Caco-2 (cell line): ENCODE results near the gene PTGIS. TPM values are rescaled to one million over a fixed set of nuclear protein-coding genes. Genes with fewer than 3 reads are reported as not detected.
"Not testable (repeated sequence)": the region's sequence is repeated elsewhere in the genome, so short reads cannot be mapped to it uniquely, and the experiment has no call there.

ENCODE experiments used
- Bru-seq: library from RNA; stranded (reverse); fragments of 400-500 nt; gene quantifications from one replicate; lab custom pipeline; 2021; lab: Mats Ljungman, UMichigan
- BruChase-seq, 2 experiments: library from RNA; stranded (reverse); fragments of 400-500 nt; gene quantifications; one replicate each; lab custom pipeline; 2021; lab: Mats Ljungman, UMichigan
- BruUV-seq: library from RNA; stranded (reverse); fragments of 400-500 nt; replicated peaks from 2 replicates; lab custom pipeline; 2021; lab: Mats Ljungman, UMichigan
- CTCF ChIA-PET: fragments of 300-600 bp; sonication (Branson Sonifier 250); formaldehyde crosslinking; loops from one replicate; lab custom pipeline; 2022; ENCODE audit warnings: antibody characterized with exemption; lab: Charles Lee
- POLR2A ChIA-PET: fragments of 300-600 bp; sonication (Branson Sonifier 250); formaldehyde crosslinking; loops from one replicate; lab custom pipeline; 2022; ENCODE audit warnings: antibody characterized with exemption; lab: Charles Lee
- DNase-seq, 2 experiments: peaks; one replicate each; pipeline versions ENCODE4 v3.0.0 to v3.0.0-alpha.2; 2020 to 2022
- H3K27me3 ChIP-seq: replicated peaks from 2 replicates; pipeline ENCODE4 v1.6.0; 2011; ENCODE audit warnings: low read length; ENCODE audit not compliant: control insufficient read depth, insufficient read depth
- H3K36me3 ChIP-seq: 2 replicates; pipeline ENCODE4 v1.5.1; 2011; ENCODE audit warnings: low read length; ENCODE audit not compliant: control insufficient read depth, insufficient read depth
- H3K4me1 ChIP-seq: fragments of 250-450 bp; sonication (Bioruptor Pico); 2 replicates; pipeline ENCODE4 v1.5.1; 2020; ENCODE audit warnings: mild to moderate bottlenecking
- H3K4me3 ChIP-seq: 2 replicates; pipeline ENCODE4 v1.5.1; 2011; ENCODE audit warnings: low read depth, mild to moderate bottlenecking, control low read depth, low read length
- H3K9me3 ChIP-seq: fragments of 250-450 bp; sonication (Bioruptor Pico); 2 replicates; pipeline ENCODE4 v1.5.1; 2020; ENCODE audit warnings: mild to moderate bottlenecking, moderate library complexity
- H3K27ac Mint-ChIP-seq: one replicate; pipeline ENCODE4 v1.8.0; 2022; ENCODE audit warnings: mixed read lengths; ENCODE audit not compliant: unreplicated experiment
- H3K27me3 Mint-ChIP-seq: one replicate; pipeline ENCODE4 v1.8.0; 2022; ENCODE audit warnings: mixed read lengths; ENCODE audit not compliant: insufficient read depth, unreplicated experiment
- H3K36me3 Mint-ChIP-seq: one replicate; pipeline ENCODE4 v1.8.0; 2022; ENCODE audit warnings: mild to moderate bottlenecking, mixed read lengths; ENCODE audit not compliant: insufficient read depth, unreplicated experiment
- H3K4me1 Mint-ChIP-seq: one replicate; pipeline ENCODE4 v1.8.0; 2022; ENCODE audit warnings: low read depth, mixed read lengths; ENCODE audit not compliant: unreplicated experiment
- H3K4me3 Mint-ChIP-seq: one replicate; pipeline ENCODE4 v1.8.0; 2022; ENCODE audit warnings: mild to moderate bottlenecking, moderate library complexity, mixed read lengths; ENCODE audit not compliant: unreplicated experiment
- H3K9me3 Mint-ChIP-seq: one replicate; pipeline ENCODE4 v1.8.0; 2022; ENCODE audit warnings: mixed read lengths; ENCODE audit not compliant: unreplicated experiment
- CTCF ChIP-seq, 2 experiments: fragments of 200-600 bp in 1 of 2; IDR thresholded peaks; 1 replicate in 1 of 2; 2 replicates in 1 of 2; pipeline versions ENCODE4 v1.5.1 to v1.8.0; 2011 to 2022; ENCODE audit warnings: antibody characterized with exemption in 1 of 2, control low read depth in 1 of 2, inconsistent platforms in 1 of 2, low read depth in 1 of 2, low read length in 1 of 2, mild to moderate bottlenecking in 1 of 2, moderate library complexity in 1 of 2; ENCODE audit not compliant: insufficient read depth in 1 of 2, severe bottlenecking in 1 of 2, unreplicated experiment in 1 of 2
- intact Hi-C: fragments of 100-400 bp; cut with micrococcal nuclease; formaldehyde crosslinking; loops from one replicate; pipeline ENCODE4 v1.10.0; 2022; ENCODE audit not compliant: unreplicated experiment
- long read RNA-seq: library from polyadenylated mRNA; stranded (forward); transcript quantifications from one replicate; pipeline ENCODE4 v2.0.0, GENCODE V29; 2022
- total RNA-seq: library from RNA; stranded (reverse); gene quantifications from 2 replicates; pipeline ENCODE4 v1.2.3, GENCODE V29; 2022

PTGIS gene
- total RNA-seq: 1.9 and 2.7 TPM in 2 replicates
- percentile 38 among the genes with signal in this experiment for Bru-seq, nascent RNA
- BruChase-seq, experiment 1, labeled RNA remaining after a 2-hour chase: percentile 34 among the genes with signal in this experiment
- percentile 38 among the genes with signal in this experiment for BruChase-seq, experiment 2, labeled RNA remaining after a 6-hour chase
- long read RNA-seq, full-length matches to known transcripts: 2 of 7 reads
- long read RNA-seq, partial matches to known transcripts: 5 of 7 reads
- long read RNA-seq, other reads (novel, unspliced or antisense): 0 of 7 reads

GRCh38 chr20:49567421-49568277, at the start of gene PTGIS:
PTGIS (minus strand) TSS chr20:49568137; CDS start chr20:49568116, 21 bp downstream.
- ChIA-PET POLR2A (interaction anchor here (0.6 kb wide), 1 partner anchor 12 kb away, joined by 3 read pairs; no protein-coding TSS in a partner anchor), CTCF (interaction anchor here (0.6 to 1.7 kb wide), 2 partner anchors 36 to 41 kb away, joined by 5 to 7 read pairs; no protein-coding TSS in a partner anchor)
- DNase-seq: peak; percentile 40
- Mint-ChIP-seq H3K9me3 (no peaks in the 10 kb centered on the region), H3K4me1 (peaks cover 24% of the 10 kb centered on the region), H3K4me3 (peak within 1 kb of the TSS; percentile 7), H3K36me3 (no peaks in the 10 kb centered on the region), H3K27ac (no peak within 1 kb of the TSS), H3K27me3 (no peaks in the 10 kb centered on the region)
- no TSS peak for BruUV-seq
- H3K27me3 ChIP-seq: no peaks in the 10 kb centered on the region
- peak within 1 kb of the TSS; percentile 29 for H3K4me3 ChIP-seq
- peaks cover 10% of the 10 kb centered on the region for H3K4me1 ChIP-seq
- intact Hi-C loops: loop anchor here (2.0 kb wide), 1 partner anchor 15 kb away; no protein-coding TSS in a partner anchor
- no peak for TF ChIP-seq CTCF (IDR thresholded peaks at IDR 0.05; ENCODE audit: insufficient read depth in 1 of 2, low read depth in 1 of 2, low read length in 1 of 2, severe bottlenecking in 1 of 2, unreplicated experiment in 1 of 2)
- H3K9me3 ChIP-seq: no peaks in the 10 kb centered on the region
- no peaks in the 10 kb centered on the region for H3K36me3 ChIP-seq

DNA sequence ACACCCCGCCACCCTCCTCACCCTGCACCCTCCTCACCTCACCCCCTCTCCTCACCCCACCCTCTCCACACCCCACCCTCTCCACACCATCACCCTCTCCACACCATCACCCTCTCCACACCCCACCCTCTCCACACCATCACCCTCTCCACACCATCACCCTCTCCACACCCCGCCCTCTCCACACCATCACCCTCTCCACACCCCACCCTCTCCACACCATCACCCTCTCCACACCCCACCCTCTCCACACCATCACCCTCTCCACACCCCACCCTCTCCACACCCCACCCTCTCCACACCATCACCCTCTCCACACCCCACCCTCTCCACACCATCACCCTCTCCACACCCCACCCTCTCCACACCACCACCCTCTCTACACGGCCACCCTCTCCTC, 49.5 kb upstream of the PTGIS start:
- H3K9me3 ChIP-seq, H3K4me1 ChIP-seq, H3K27ac Mint-ChIP-seq, H3K36me3 Mint-ChIP-seq, H3K27me3 ChIP-seq, intact Hi-C loops, H3K4me1 Mint-ChIP-seq, H3K27me3 Mint-ChIP-seq, DNase-seq, H3K4me3 ChIP-seq, CTCF ChIA-PET, H3K36me3 ChIP-seq, BruUV-seq, H3K4me3 Mint-ChIP-seq, POLR2A ChIA-PET: not testable (repeated sequence)
- peaks cover 12% of the 10 kb centered on the region for H3K9me3 Mint-ChIP-seq

DNA sequence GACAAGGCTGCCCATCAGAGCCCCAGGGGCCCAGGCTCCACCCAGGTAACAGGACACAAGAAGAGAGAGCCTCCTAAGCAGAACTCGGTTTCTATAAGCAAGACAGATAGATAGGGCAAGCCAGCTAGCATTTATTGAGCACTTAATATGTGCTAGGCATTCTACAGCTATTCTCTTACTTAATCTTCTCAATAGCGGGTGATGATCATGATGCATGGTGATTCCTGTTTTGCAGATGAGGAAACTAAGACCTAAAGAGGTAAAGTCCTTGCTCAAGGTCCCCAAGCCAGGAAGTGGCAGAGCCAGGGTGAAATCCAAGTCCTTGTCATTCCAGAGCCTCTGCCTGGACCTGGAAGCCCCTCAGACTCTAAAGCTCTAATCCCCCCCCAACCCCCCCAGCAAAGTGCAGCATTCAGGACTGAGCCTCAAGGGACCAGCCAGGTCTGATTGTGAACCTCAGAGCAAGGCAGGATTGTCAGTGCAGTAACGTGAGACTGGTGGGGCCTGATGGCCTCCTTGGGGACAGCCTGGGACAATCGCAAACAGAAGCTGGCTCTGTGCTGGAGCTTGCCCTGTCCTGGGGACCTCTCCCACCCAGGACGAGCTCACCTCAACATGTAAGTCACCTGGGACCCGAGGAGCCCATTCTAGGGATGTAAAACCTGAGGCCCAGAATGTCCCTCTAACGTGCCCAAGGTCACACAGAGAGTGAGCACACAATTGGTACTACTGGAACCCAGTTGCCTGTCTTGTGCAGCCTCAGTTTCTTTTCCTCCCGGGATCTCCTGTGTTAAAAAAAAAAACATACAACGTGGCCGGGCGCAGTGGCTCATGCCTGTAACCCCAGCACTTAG, 48.4 kb upstream of the PTGIS start:
- intact Hi-C loops: no loop called here
- Histone ChIP-seq H3K4me3 (no peak overlapping the region), H3K9me3 (no peaks in the 10 kb centered on the region), H3K36me3 (no peaks in the 10 kb centered on the region), H3K27me3 (no peaks in the 10 kb centered on the region), H3K4me1 (peaks cover 5% of the 10 kb centered on the region)
- Mint-ChIP-seq H3K27ac (no peak overlapping the region), H3K4me3 (no peak overlapping the region), H3K36me3 (no peaks in the 10 kb centered on the region), H3K27me3 (no peaks in the 10 kb centered on the region), H3K9me3 (peaks cover 3% of the 10 kb centered on the region), H3K4me1 (peaks cover 6% of the 10 kb centered on the region)
- no peak for DNase-seq
- POLR2A ChIA-PET: no interaction called here
- CTCF ChIA-PET: interaction anchor here (1.2 to 2.7 kb wide), 5 partner anchors 13 to 230 kb away, joined by 3 to 12 read pairs (median 5); no protein-coding TSS in a partner anchor
- no TSS peak for BruUV-seq
- no peak for TF ChIP-seq CTCF (IDR thresholded peaks at IDR 0.05; ENCODE audit: insufficient read depth in 1 of 2, low read depth in 1 of 2, low read length in 1 of 2, severe bottlenecking in 1 of 2, unreplicated experiment in 1 of 2)
